GM23338 (cell line): Measurements from ENCODE around the gene TNNI3.

Experiments used
- CREB1 ChIP-seq: fragments of 250-450 bp; sonication (Bioruptor Pico); IDR thresholded peaks from 2 replicates; pipeline ENCODE4 v1.5.0; 2020; ENCODE audit warnings: low read depth, mild to moderate bottlenecking, moderate library complexity
- EZH2 ChIP-seq: fragments of 200-600 bp; sonication (generic); IDR thresholded peaks from one replicate; pipeline ENCODE4 v1.8.0; 2017; ENCODE audit warnings: antibody characterized with exemption, mild to moderate bottlenecking, low read depth; ENCODE audit not compliant: unreplicated experiment
- EZH2phosphoT487 ChIP-seq: fragments of 200-600 bp; sonication (generic); IDR thresholded peaks from one replicate; pipeline ENCODE4 v1.8.1; 2018; ENCODE audit warnings: antibody characterized with exemption; ENCODE audit not compliant: unreplicated experiment
- JUNB ChIP-seq: IDR thresholded peaks from one replicate; pipeline ENCODE4 v1.6.1; 2016; ENCODE audit warnings: antibody characterized with exemption; ENCODE audit not compliant: unreplicated experiment
- TF ChIP-seq, protein P1 (sequence below), 2 experiments: fragments of 200-600 bp in 1 of 2; sonication (generic) in 1 of 2; conservative IDR thresholded peaks; 2 replicates each; pipeline versions ENCODE4 v1.5.1 to v1.6.1; 2016 to 2017; ENCODE audit warnings: antibody characterized with exemption in 2 of 2, low read depth in 2 of 2, mild to moderate bottlenecking in 2 of 2, moderate library complexity in 1 of 2

DNA sequence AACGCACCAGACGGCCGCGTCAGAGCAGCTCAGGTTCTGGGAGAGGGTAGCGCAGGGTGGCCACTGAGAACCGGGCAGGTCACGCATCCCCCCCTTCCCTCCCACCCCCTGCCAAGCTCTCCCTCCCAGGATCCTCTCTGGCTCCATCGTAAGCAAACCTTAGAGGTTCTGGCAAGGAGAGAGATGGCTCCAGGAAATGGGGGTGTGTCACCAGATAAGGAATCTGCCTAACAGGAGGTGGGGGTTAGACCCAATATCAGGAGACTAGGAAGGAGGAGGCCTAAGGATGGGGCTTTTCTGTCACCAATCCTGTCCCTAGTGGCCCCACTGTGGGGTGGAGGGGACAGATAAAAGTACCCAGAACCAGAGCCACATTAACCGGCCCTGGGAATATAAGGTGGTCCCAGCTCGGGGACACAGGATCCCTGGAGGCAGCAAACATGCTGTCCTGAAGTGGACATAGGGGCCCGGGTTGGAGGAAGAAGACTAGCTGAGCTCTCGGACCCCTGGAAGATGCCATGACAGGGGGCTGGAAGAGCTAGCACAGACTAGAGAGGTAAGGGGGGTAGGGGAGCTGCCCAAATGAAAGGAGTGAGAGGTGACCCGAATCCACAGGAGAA lies 42.0 kb downstream of the TNNI3 start:
- TF ChIP-seq, protein P1, sequence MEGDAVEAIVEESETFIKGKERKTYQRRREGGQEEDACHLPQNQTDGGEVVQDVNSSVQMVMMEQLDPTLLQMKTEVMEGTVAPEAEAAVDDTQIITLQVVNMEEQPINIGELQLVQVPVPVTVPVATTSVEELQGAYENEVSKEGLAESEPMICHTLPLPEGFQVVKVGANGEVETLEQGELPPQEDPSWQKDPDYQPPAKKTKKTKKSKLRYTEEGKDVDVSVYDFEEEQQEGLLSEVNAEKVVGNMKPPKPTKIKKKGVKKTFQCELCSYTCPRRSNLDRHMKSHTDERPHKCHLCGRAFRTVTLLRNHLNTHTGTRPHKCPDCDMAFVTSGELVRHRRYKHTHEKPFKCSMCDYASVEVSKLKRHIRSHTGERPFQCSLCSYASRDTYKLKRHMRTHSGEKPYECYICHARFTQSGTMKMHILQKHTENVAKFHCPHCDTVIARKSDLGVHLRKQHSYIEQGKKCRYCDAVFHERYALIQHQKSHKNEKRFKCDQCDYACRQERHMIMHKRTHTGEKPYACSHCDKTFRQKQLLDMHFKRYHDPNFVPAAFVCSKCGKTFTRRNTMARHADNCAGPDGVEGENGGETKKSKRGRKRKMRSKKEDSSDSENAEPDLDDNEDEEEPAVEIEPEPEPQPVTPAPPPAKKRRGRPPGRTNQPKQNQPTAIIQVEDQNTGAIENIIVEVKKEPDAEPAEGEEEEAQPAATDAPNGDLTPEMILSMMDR (conservative IDR thresholded peaks at IDR 0.05; ENCODE audit: low read depth in 2 of 2): no peak
- TF ChIP-seq EZH2phosphoT487: no peak
- TF ChIP-seq EZH2: no peak
- no peak for TF ChIP-seq CREB1 (CRISPR knock-in tag)
- no peak for TF ChIP-seq JUNB
